ENCODE data around the gene EGFR.

EGFR gene

DNA sequence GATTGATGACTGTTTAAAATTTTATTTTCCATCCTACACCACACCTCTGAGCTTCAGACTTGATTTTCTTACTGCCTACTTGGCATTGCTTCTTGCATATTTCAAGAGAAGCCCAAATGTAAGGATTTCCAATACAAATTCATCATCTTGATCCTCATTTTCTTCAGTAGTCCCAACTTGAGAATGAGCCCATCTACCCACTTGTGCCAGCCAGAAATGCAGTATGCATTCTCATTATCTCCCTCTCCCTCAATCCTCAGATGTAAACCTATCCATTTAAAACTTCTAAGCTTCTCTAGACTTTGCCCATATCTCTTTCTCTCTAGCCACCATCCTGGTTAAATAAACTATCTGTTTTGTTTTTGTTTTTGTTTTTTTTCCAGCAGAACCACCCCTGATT lies 22.4 kb upstream of the EGFR start:
- TF ChIP-seq, protein P1, sequence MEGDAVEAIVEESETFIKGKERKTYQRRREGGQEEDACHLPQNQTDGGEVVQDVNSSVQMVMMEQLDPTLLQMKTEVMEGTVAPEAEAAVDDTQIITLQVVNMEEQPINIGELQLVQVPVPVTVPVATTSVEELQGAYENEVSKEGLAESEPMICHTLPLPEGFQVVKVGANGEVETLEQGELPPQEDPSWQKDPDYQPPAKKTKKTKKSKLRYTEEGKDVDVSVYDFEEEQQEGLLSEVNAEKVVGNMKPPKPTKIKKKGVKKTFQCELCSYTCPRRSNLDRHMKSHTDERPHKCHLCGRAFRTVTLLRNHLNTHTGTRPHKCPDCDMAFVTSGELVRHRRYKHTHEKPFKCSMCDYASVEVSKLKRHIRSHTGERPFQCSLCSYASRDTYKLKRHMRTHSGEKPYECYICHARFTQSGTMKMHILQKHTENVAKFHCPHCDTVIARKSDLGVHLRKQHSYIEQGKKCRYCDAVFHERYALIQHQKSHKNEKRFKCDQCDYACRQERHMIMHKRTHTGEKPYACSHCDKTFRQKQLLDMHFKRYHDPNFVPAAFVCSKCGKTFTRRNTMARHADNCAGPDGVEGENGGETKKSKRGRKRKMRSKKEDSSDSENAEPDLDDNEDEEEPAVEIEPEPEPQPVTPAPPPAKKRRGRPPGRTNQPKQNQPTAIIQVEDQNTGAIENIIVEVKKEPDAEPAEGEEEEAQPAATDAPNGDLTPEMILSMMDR (IDR thresholded peaks at IDR 0.05; ENCODE audit: low read depth, low read length, poor library complexity, severe bottlenecking): no peak
- no peak for TF ChIP-seq EZH2phosphoT487 (IDR thresholded peaks at IDR 0.05; ENCODE audit: borderline replicate concordance, low read length)
- Histone ChIP-seq H3K9me2 (replicated peaks; ENCODE audit: control insufficient read depth, low read length) (no peaks in the 10 kb centered on the region), H3K9me3 (ENCODE audit: control insufficient read depth, insufficient read depth, low read length) (no peaks in the 10 kb centered on the region), H3K4me3 (ENCODE audit: low read length) (no peak overlapping the region), H3K36me3 (ENCODE audit: control insufficient read depth, low read length) (no peaks in the 10 kb centered on the region), H3F3A (ENCODE audit: control insufficient read depth, insufficient read depth) (no peaks in the 10 kb centered on the region), H4K20me1 (ENCODE audit: control insufficient read depth, insufficient read depth, low read depth, low read length) (no peaks in the 10 kb centered on the region), H3K4me2 (ENCODE audit: low read length) (no peak overlapping the region), H3K27me3 (ENCODE audit: control insufficient read depth, low read length) (no peaks in the 10 kb centered on the region), H3K4me1 (ENCODE audit: control insufficient read depth, low read length) (no peaks in the 10 kb centered on the region), H3K27ac (ENCODE audit: low read depth, low read length) (no peak overlapping the region), H3K79me2 (ENCODE audit: control insufficient read depth, low read length) (no peaks in the 10 kb centered on the region)

DNA sequence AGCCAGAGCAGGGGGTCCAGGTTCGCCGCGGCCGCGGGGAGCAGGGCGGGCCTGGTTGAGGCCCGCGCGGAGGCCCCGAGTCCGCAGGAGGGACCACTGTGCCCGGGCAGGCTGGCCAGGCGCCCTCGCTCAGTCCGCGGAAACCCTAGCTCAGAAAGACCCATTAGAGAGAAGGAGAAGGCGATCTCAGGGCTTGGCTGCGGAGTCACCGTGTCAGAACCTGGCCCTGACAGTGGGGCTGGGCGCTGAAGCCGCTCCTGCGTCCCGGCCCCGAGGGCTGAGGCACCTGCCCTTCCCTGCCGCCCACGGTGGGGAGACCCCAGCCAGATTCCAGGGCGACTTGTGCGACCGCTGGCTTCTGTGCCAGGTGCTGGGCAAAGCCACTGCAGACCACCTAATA lies 14.2 kb upstream of the EGFR start:
- no peaks in the 10 kb centered on the region for H4K20me1 ChIP-seq (ENCODE audit: control insufficient read depth, insufficient read depth, low read depth, low read length)
- no peak overlapping the region for H3K4me3 ChIP-seq (ENCODE audit: low read length)
- no peaks in the 10 kb centered on the region for H3K79me2 ChIP-seq (ENCODE audit: control insufficient read depth, low read length)
- TF ChIP-seq EZH2phosphoT487 (IDR thresholded peaks at IDR 0.05; ENCODE audit: borderline replicate concordance, low read length): no peak
- TF ChIP-seq, protein P1 (IDR thresholded peaks at IDR 0.05; ENCODE audit: low read depth, low read length, poor library complexity, severe bottlenecking): no peak
- no peaks in the 10 kb centered on the region for H3K36me3 ChIP-seq (ENCODE audit: control insufficient read depth, low read length)
- peaks cover 6% of the 10 kb centered on the region; the same call in 1 of the 2 replicates for H3K9me3 ChIP-seq (ENCODE audit: control insufficient read depth, insufficient read depth, low read length)
- H3K4me2 ChIP-seq (ENCODE audit: low read length): no peak overlapping the region
- H3F3A ChIP-seq (ENCODE audit: control insufficient read depth, insufficient read depth): no peaks in the 10 kb centered on the region
- no peaks in the 10 kb centered on the region for H3K4me1 ChIP-seq (ENCODE audit: control insufficient read depth, low read length)
- H3K27ac ChIP-seq (ENCODE audit: low read depth, low read length): no peak overlapping the region
- H3K9me2 ChIP-seq (replicated peaks; ENCODE audit: control insufficient read depth, low read length): no peaks in the 10 kb centered on the region
- no peaks in the 10 kb centered on the region for H3K27me3 ChIP-seq (ENCODE audit: control insufficient read depth, low read length)

DNA sequence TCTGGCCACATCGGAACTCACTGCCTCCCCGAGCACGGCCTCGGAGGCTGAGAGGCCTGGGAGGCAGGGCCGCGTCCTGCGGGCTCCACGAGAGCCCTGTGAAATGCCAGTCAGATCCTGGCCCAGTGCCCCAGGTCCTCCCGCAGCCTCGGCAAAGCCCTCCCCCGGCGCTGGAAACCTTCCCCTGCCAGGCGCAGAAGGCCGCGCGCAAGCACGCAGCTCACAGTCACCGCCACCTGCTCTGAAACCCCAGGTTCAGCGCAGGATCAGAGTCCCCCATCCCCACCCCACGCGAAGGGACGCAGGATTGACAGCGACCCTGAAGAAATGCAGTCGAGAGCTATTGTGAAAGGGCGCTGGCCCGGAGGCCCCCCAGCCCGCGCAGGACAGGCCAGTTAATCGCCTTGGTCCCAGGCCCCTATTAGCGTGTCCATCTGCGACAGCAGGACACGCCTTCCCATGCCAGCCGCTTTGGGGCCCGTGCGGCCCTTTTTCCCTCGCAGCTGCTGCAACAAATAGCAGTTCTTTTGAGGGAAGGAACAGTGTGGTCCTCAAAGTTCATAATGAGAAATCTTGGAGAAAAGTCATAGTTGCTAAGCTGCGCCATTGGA lies 13.5 kb upstream of the EGFR start:
- H3K79me2 ChIP-seq (ENCODE audit: control insufficient read depth, low read length): no peaks in the 10 kb centered on the region
- peaks cover 6% of the 10 kb centered on the region; the same call in 1 of the 2 replicates for H3K9me3 ChIP-seq (ENCODE audit: control insufficient read depth, insufficient read depth, low read length)
- H3K27me3 ChIP-seq (ENCODE audit: control insufficient read depth, low read length): no peaks in the 10 kb centered on the region
- H3K4me3 ChIP-seq (ENCODE audit: low read length): no peak overlapping the region
- H3K36me3 ChIP-seq (ENCODE audit: control insufficient read depth, low read length): no peaks in the 10 kb centered on the region
- no peaks in the 10 kb centered on the region for H4K20me1 ChIP-seq (ENCODE audit: control insufficient read depth, insufficient read depth, low read depth, low read length)
- no peak overlapping the region for H3K4me2 ChIP-seq (ENCODE audit: low read length)
- H3F3A ChIP-seq (ENCODE audit: control insufficient read depth, insufficient read depth): no peaks in the 10 kb centered on the region
- no peaks in the 10 kb centered on the region for H3K4me1 ChIP-seq (ENCODE audit: control insufficient read depth, low read length)
- no peak overlapping the region for H3K27ac ChIP-seq (ENCODE audit: low read depth, low read length)
- no peaks in the 10 kb centered on the region for H3K9me2 ChIP-seq (replicated peaks; ENCODE audit: control insufficient read depth, low read length)
- TF ChIP-seq, protein P1 (IDR thresholded peaks at IDR 0.05; ENCODE audit: low read depth, low read length, poor library complexity, severe bottlenecking): no peak
- no peak for TF ChIP-seq EZH2phosphoT487 (IDR thresholded peaks at IDR 0.05; ENCODE audit: borderline replicate concordance, low read length)
